Medulla oblongata (tissue), 1 donor: ENCODE data around the gene UBQLN4.
"Not testable (repeated sequence)": the region's sequence is repeated elsewhere in the genome, so short reads cannot be mapped to it uniquely, and the experiment has no call there.

Experiments used
- DNase-seq: peaks from one replicate; pipeline ENCODE4 v3.0.0-alpha.2; 2015; ENCODE audit errors: extremely low spot score

UBQLN4 gene

GRCh38 chr1:156081180-156081916, 27.8 kb upstream of the UBQLN4 start:
- DNase-seq, result no peak

- DNase-seq, result no peak
These were observed 27.2 kb upstream of the UBQLN4 start for GRCh38 chr1:156080863-156081179.

- DNase-seq, result no peak
These were observed 26.8 kb upstream of the UBQLN4 start for GRCh38 chr1:156080241-156080862.

- DNase-seq, result no peak
These were observed 26.2 kb upstream of the UBQLN4 start for GRCh38 chr1:156079762-156080161.

GRCh38 chr1:156078728-156079127, 25.1 kb upstream of the UBQLN4 start:
- no peak for DNase-seq

- no peak for DNase-seq
These were observed 23.8 kb upstream of the UBQLN4 start for GRCh38 chr1:156077430-156077760.

- no peak for DNase-seq
These were observed 23.2 kb upstream of the UBQLN4 start for GRCh38 chr1:156076609-156077429.

GRCh38 chr1:156075775-156076204, 22.2 kb upstream of the UBQLN4 start:
- no peak for DNase-seq

- no peak for DNase-seq
These were observed 21.6 kb upstream of the UBQLN4 start for GRCh38 chr1:156075162-156075561.

- DNase-seq, result no peak
These were observed 21.1 kb upstream of the UBQLN4 start for GRCh38 chr1:156074661-156075060.

- DNase-seq, result no peak
These were observed 20.1 kb upstream of the UBQLN4 start for GRCh38 chr1:156073740-156074139.

GRCh38 chr1:156073110-156073687, 19.6 kb upstream of the UBQLN4 start:
- no peak for DNase-seq

- DNase-seq, result no peak
These were observed 18.7 kb upstream of the UBQLN4 start for GRCh38 chr1:156072251-156072650.

- not testable (repeated sequence) for DNase-seq
These were observed 17.8 kb upstream of the UBQLN4 start for GRCh38 chr1:156071332-156071816.

- DNase-seq, result no peak
These were observed 16.9 kb upstream of the UBQLN4 start for GRCh38 chr1:156070548-156070947.

- no peak for DNase-seq
These were observed 16.2 kb upstream of the UBQLN4 start for GRCh38 chr1:156069490-156070455.

- DNase-seq, result no peak
These were observed 13.7 kb upstream of the UBQLN4 start for GRCh38 chr1:156067262-156067661.

- no peak for DNase-seq
These were observed 12.3 kb upstream of the UBQLN4 start for GRCh38 chr1:156065871-156066270.

GRCh38 chr1:156065212-156065611, 11.6 kb upstream of the UBQLN4 start:
- DNase-seq, result no peak

GRCh38 chr1:156064615-156065014, 11.0 kb upstream of the UBQLN4 start:
- no peak for DNase-seq

- no peak for DNase-seq
These were observed 10.3 kb upstream of the UBQLN4 start for GRCh38 chr1:156063997-156064285.
